Mucosa of descending colon (tissue), 3 donors: Measurements from ENCODE around the gene HIRIP3. TPM values are rescaled to one million over a fixed set of nuclear protein-coding genes. Genes with fewer than 3 reads are reported as not detected.

Experiments
- ATAC-seq: fragments of 200-7000 bp; cut with Tn5 transposase; one replicate; pipeline ENCODE4 v1.9.1; 2020; ENCODE audit warnings: mild to moderate bottlenecking, moderate library complexity
- DNase-seq, 3 donors: peaks; one replicate each; pipeline ENCODE4 v3.0.0-alpha.2; 2020
- H3K36me3 ChIP-seq: fragments of 200-600 bp; one replicate; pipeline ENCODE4 v1.8.0; 2021; ENCODE audit warnings: low read depth, mild to moderate bottlenecking
- H3K4me1 ChIP-seq: fragments of 200-600 bp; one replicate; pipeline ENCODE4 v1.8.0; 2021; ENCODE audit warnings: low read depth, mild to moderate bottlenecking
- H3K4me3 ChIP-seq: fragments of 200-600 bp; one replicate; pipeline ENCODE4 v1.8.0; 2021; ENCODE audit warnings: mild to moderate bottlenecking
- H3K9me3 ChIP-seq: fragments of 200-600 bp; one replicate; pipeline ENCODE4 v1.8.0; 2021; ENCODE audit warnings: mild to moderate bottlenecking
- intact Hi-C, 2 donors: fragments of 100-400 bp; cut with DNase I in 1 of 2; cut with micrococcal nuclease in 1 of 2; formaldehyde crosslinking; loops; one replicate each; pipeline versions ENCODE4 v1.11.0 to v1.11.1; 2022; cut with DNase I, micrococcal nuclease
- total RNA-seq, 3 donors: library from RNA; stranded (reverse); fragmentation: NEBNext Ultra II Directional in 2 of 3; extraction: Animal tissue kit (Norgen Biotek cat#: 25700) in 2 of 3; gene quantifications; one replicate each; pipeline versions ENCODE4 v1.2.1 to v1.2.4, GENCODE V29; 2021 to 2023
- TF ChIP-seq, protein P1 (sequence below): fragments of 200-600 bp; IDR thresholded peaks from one replicate; pipeline ENCODE4 v1.8.0; 2022; ENCODE audit warnings: antibody characterized with exemption, mild to moderate bottlenecking
- donor health status: DM: no; HTN: no; CAD: no; lungs with moderate emphysema.
- donor health status: DM: no; HTN: no; CAD: no.
- donor health status: DM: no; HTN: yes; CAD: no.

Gene HIRIP3
- total RNA-seq, 3 donors from 2014 or later, result 11.3 to 21.3 (median 11.9) TPM

DNA sequence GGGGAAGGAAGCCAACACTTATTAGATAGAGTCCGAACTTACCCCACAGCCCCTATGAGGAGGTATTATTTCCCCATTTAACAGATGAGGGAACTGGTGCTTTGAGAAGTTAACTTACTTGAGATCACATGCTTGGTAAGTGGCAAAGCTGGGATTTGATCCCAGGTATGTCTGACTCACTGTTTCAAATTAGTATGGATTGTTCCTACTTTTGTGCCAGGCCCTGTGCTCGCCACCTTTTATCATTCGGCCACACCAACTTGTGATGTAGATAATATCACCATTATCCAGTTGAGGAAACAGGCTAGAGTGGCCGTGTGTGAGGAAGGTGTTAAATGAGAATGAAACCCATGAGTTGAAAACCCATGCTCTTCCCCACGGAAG lies 10.7 kb downstream of the HIRIP3 start:
- Histone ChIP-seq H3K9me3 (no peaks in the 10 kb centered on the region), H3K36me3 (peaks cover 27% of the 10 kb centered on the region), H3K4me1 (no peaks in the 10 kb centered on the region), H3K4me3 (no peak overlapping the region)
- DNase-seq (no peak), ATAC-seq (no peak)
- TF ChIP-seq, protein P1, sequence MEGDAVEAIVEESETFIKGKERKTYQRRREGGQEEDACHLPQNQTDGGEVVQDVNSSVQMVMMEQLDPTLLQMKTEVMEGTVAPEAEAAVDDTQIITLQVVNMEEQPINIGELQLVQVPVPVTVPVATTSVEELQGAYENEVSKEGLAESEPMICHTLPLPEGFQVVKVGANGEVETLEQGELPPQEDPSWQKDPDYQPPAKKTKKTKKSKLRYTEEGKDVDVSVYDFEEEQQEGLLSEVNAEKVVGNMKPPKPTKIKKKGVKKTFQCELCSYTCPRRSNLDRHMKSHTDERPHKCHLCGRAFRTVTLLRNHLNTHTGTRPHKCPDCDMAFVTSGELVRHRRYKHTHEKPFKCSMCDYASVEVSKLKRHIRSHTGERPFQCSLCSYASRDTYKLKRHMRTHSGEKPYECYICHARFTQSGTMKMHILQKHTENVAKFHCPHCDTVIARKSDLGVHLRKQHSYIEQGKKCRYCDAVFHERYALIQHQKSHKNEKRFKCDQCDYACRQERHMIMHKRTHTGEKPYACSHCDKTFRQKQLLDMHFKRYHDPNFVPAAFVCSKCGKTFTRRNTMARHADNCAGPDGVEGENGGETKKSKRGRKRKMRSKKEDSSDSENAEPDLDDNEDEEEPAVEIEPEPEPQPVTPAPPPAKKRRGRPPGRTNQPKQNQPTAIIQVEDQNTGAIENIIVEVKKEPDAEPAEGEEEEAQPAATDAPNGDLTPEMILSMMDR, result no peak
- intact Hi-C loops, result no loop called here

GRCh38 chr16:29984137-29984763 lies 11.2 kb downstream of the HIRIP3 start:
- DNase-seq (no peak), ATAC-seq (no peak)
- intact Hi-C loops, result no loop called here
- TF ChIP-seq, protein P1, result no peak
- H3K4me1 ChIP-seq, result no peaks in the 10 kb centered on the region
- H3K36me3 ChIP-seq, result peaks cover 27% of the 10 kb centered on the region
- no peaks in the 10 kb centered on the region for H3K9me3 ChIP-seq
- H3K4me3 ChIP-seq, result no peak overlapping the region

DNA sequence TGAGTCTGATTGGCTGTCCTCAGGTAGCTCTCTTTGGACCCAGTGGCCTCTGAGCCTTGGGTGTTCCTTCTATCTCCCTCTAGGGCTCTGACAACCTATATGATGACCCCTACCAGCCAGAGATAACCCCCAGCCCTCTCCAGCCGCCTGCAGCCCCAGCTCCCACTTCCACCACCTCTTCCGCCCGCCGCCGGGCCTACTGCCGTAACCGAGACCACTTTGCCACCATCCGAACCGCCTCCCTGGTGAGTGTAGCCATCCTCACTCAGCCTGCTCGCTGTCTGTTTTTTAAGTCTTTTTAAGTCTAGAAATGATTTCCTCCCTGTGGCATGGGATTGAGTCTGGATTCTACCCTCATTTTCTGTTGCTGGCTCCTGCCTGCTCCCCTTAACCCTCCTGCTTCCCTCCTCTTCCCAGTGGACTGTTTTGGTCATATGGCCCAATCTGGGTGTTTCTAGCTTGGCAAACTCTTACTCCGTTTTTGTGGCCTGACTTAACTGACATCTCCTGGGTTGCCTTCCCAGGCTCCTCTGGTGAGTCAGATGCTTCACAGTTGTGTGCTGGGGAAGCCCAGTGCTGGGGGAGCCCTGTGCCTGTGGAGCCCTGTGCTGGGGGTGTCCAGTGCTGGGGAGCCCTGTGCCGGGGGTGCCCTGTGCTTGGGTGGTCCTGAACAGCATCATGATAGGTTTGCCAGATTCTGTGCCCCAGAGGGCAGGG lies 11.8 kb downstream of the HIRIP3 start:
- Histone ChIP-seq H3K4me1 (no peaks in the 10 kb centered on the region), H3K4me3 (no peak overlapping the region), H3K36me3 (peaks cover 27% of the 10 kb centered on the region), H3K9me3 (no peaks in the 10 kb centered on the region)
- TF ChIP-seq, protein P1, result no peak
- intact Hi-C loops, result no loop called here
- DNase-seq, result peak in 1 of 3 donors; percentile 13
- no peak for ATAC-seq

DNA sequence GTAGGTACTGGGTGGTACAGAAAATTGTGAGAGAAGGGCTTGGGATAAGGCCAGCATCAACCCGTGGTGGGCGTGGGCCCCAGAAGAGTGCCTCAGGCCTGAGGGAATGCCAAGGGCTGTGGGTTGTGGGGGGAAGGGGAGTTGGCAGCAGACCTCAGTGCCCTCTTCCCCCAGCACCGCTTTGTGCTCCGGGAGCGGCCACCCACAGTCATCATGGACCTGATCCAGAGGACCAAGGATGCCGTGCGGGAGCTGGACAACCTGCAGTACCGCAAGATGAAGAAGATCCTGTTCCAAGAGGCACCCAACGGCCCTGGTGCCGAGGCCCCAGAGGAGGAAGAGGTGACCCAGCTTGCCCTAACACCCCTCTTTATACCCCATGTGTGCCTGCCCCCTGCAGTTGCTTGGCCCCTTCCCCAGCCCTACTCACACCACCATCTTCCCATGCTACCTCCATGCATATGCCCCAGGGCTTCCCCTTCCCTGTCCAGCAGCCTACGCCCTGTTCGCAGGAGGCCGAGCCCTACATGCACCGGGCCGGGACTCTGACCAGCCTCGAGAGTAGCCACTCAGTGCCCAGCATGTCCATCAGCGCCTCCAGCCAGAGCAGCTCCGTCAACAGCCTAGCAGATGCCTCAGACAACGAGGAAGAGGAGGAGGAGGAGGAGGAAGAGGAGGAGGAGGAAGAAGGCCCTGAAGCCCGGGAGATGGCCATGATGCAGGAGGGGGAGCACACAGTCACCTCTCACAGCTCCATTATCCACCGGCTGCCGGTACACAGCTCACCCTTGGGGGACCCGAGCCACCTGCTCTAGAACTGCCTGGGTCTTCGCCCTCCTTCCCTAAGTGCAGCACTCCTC lies 12.6 kb downstream of the HIRIP3 start:
- ATAC-seq (no peak), DNase-seq (no peak)
- Histone ChIP-seq H3K4me1 (no peaks in the 10 kb centered on the region), H3K9me3 (no peaks in the 10 kb centered on the region), H3K36me3 (peaks cover 27% of the 10 kb centered on the region), H3K4me3 (no peak overlapping the region)
- intact Hi-C loops, result no loop called here
- TF ChIP-seq, protein P1, result no peak

DNA sequence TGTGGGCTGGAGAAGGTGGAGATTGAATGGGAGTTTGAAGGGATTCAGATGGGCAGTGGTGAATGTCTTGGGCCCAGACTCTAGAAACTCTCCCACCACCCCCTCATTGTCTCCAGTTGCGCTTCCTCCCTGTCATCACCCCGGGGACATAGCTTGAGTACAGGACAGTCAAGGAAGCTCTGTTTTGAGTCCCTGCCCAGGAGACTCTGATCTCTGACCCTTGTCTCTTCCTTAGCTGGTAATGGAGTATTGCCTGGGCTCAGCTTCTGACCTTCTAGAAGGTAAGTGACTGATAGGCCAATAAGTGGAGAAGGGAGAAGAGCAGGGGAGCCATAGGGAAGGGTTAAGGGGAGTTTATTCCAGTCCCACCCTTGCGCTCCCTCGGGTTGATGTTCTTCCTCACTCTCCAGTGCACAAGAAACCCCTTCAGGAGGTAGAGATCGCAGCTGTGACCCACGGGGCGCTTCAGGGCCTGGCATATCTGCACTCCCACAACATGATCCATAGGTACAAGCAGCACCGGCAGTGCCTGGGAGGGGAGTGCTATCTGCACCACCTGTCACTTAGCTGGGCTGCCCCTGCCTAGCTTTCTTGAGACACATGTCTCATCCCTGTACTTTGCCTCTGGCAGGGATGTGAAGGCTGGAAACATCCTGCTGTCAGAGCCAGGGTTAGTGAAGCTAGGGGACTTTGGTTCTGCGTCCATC lies 16.7 kb downstream of the HIRIP3 start:
- ATAC-seq (no peak), DNase-seq (no peak)
- H3K4me3 ChIP-seq, result no peak overlapping the region
- H3K9me3 ChIP-seq, result no peaks in the 10 kb centered on the region
- TF ChIP-seq, protein P1, result no peak
- H3K36me3 ChIP-seq, result peaks cover 9% of the 10 kb centered on the region
- intact Hi-C loops, result no loop called here
- peaks cover 24% of the 10 kb centered on the region for H3K4me1 ChIP-seq
